ENCODE results near the gene TECPR1. TPM values are rescaled to one million over a fixed set of nuclear protein-coding genes. Genes with fewer than 3 reads are reported as not detected.

TECPR1 gene
- total and polyA plus RNA-seq, 2 donors (not counting 3 experiments of a cell fraction or from before 2014, with no cell fraction given): 12.3 to 97.5 TPM

GRCh38 chr7:98211676-98212531 is 40.1 kb downstream of the TECPR1 start:
- no peaks in the 10 kb centered on the region for H3K79me2 ChIP-seq (ENCODE audit: control insufficient read depth, insufficient read depth, low read length)
- DNase-seq (ENCODE audit: low read depth, low spot score) (no peak), FAIRE-seq (no peak)
- no peaks in the 10 kb centered on the region for H3K9me3 ChIP-seq (replicated peaks; ENCODE audit: control insufficient read depth, insufficient read depth, low read length)
- H3K36me3 ChIP-seq (ENCODE audit: control insufficient read depth in 2 of 2, extremely low read depth in 1 of 2, insufficient read depth in 2 of 2, low read length in 2 of 2): peaks cover 0 to 7% of the 10 kb centered on the region in 2 experiments
- H3K4me3 ChIP-seq (replicated peaks in 1 of 3; ENCODE audit: insufficient read depth in 1 of 3, low read depth in 1 of 3, low read length in 3 of 3): peak overlapping the region in 1 of 3 experiments; percentile 38
- H2AFZ ChIP-seq (ENCODE audit: low read depth, low read length): peak overlapping the region; percentile 22
- no peaks in the 10 kb centered on the region for H3K4me1 ChIP-seq (ENCODE audit: control insufficient read depth, extremely low read depth, insufficient read depth, low read length)
- ChIA-PET CTCF (interaction anchor here (1.0 to 2.4 kb wide), 3 partner anchors 44 to 191 kb away, joined by 3 to 8 read pairs (median 5); no protein-coding TSS in a partner anchor), POLR2A (no interaction called here)
- no peak overlapping the region for H3K27ac ChIP-seq (ENCODE audit: insufficient read depth, low read depth, low read length)
- no peak overlapping the region for H3K4me2 ChIP-seq (ENCODE audit: insufficient read depth, low read length)
- TF ChIP-seq JUN (IDR thresholded peaks at IDR 0.05; ENCODE audit: borderline replicate concordance, insufficient read depth, insufficient read length, low read depth) (no peak), POLR2A (IDR thresholded peaks at IDR 0.05; ENCODE audit: low read depth, low read length) (no peak), MYC (IDR thresholded peaks at IDR 0.05; ENCODE audit: low read depth, low read length) (no peak), MAX (IDR thresholded peaks at IDR 0.05; ENCODE audit: insufficient read depth, insufficient read length) (no peak), CTCF (IDR thresholded peaks at IDR 0.05; ENCODE audit: extremely low read depth in 1 of 2, insufficient read depth in 1 of 2, low read depth in 1 of 2, low read length in 2 of 2) (no peak), POLR2AphosphoS5 (IDR thresholded peaks at IDR 0.05; ENCODE audit: insufficient read depth, low read depth, low read length) (no peak), GATA2 (IDR thresholded peaks at IDR 0.05; ENCODE audit: insufficient read depth, insufficient read length, low read depth, low read length) (no peak), FOS (IDR thresholded peaks at IDR 0.05; ENCODE audit: borderline replicate concordance, insufficient read depth, low read length) (no peak), EZH2 (IDR thresholded peaks at IDR 0.05; ENCODE audit: borderline replicate concordance, low read depth, low read length, severe bottlenecking) (no peak)
- dilution Hi-C loops (cut with MboI; ENCODE audit: extremely low pct_ligation_motif_present, low sequenced_read_pairs): no loop called here
- H4K20me1 ChIP-seq (replicated peaks; ENCODE audit: control insufficient read depth, extremely low read depth, insufficient read depth, low read length): no peaks in the 10 kb centered on the region
- BruUV-seq (replicated peaks): no TSS peak
- no peak overlapping the region for H3K9ac ChIP-seq (replicated peaks; ENCODE audit: extremely low read depth, insufficient read depth, low read length)
- no peaks in the 10 kb centered on the region for H3K9me1 ChIP-seq (replicated peaks; ENCODE audit: control insufficient read depth, extremely low read depth, insufficient read depth, low read length)
- intact Hi-C loops (cut with micrococcal nuclease): no loop called here
- H3K27me3 ChIP-seq (ENCODE audit: control insufficient read depth in 2 of 2, insufficient read depth in 2 of 2, low read length in 2 of 2): no peaks in the 10 kb centered on the region
